A673 (cell line): ENCODE measurements around the gene FAM20A.
"Not testable (repeated sequence)": the region's sequence is repeated elsewhere in the genome, so short reads cannot be mapped to it uniquely, and the experiment has no call there.

Experiments
- CTCF ChIP-seq: fragments of 300-800, 200-600 bp; sonication (generic); conservative IDR thresholded peaks from 2 replicates; pipeline ENCODE4 v1.5.1; 2017; ENCODE audit warnings: low read depth, mild to moderate bottlenecking, antibody characterized with exemption, low read length, moderate library complexity, mixed read lengths
- EZH2 ChIP-seq: fragments of 200-600 bp; sonication (generic); IDR thresholded peaks from 2 replicates; pipeline ENCODE4 v1.6.1; 2017; ENCODE audit warnings: borderline replicate concordance, low read depth, mild to moderate bottlenecking, mixed read lengths, antibody characterized with exemption, low read length; ENCODE audit not compliant: poor library complexity, severe bottlenecking

GRCh38 chr17:68519051-68519450 lies 82.1 kb downstream of the FAM20A start:
- TF ChIP-seq CTCF, EZH2: not testable (repeated sequence)
